Heart right ventricle (tissue), 16 donors: ENCODE data around the gene CTAGE9. TPM values are rescaled to one million over a fixed set of nuclear protein-coding genes. Genes with fewer than 3 reads are reported as not detected.
A peak's percentile ranks its signal among the peaks of the same experiment; 100 is the strongest.

Experiments used
- ATAC-seq, 8 donors: fragments of 200-7000 bp; cut with Tn5 transposase; one replicate each; pipeline ENCODE4 v1.9.1; 2020; ENCODE audit warnings: mild to moderate bottlenecking in 8 of 8, moderate library complexity in 8 of 8, moderate number of reproducible peaks in 1 of 8
- DNase-seq, 2 donors: peaks; one replicate each; pipeline ENCODE4 v3.0.0-alpha.2; 2020
- H3K27ac ChIP-seq, 10 donors: fragments of 200-600 bp; sonication (generic) in 2 of 10; one replicate each; pipeline versions ENCODE4 v1.5.0 to v1.8.0; 2020 to 2022; ENCODE audit warnings: mild to moderate bottlenecking in 3 of 10
- H3K27me3 ChIP-seq, 7 donors: fragments of 200-600 bp; one replicate each; pipeline ENCODE4 v1.8.0; 2021 to 2022; ENCODE audit warnings: mild to moderate bottlenecking in 2 of 7
- H3K36me3 ChIP-seq, 9 donors: fragments of 200-600 bp; sonication (generic) in 1 of 9; one replicate each; pipeline versions ENCODE4 v1.5.0 to v1.8.0; 2020 to 2022; ENCODE audit warnings: mild to moderate bottlenecking in 2 of 9
- H3K4me1 ChIP-seq, 9 donors: fragments of 200-600 bp; sonication (generic) in 1 of 9; one replicate each; pipeline versions ENCODE4 v1.5.0 to v1.8.0; 2020 to 2022; ENCODE audit warnings: mild to moderate bottlenecking in 4 of 9
- H3K4me3 ChIP-seq, 10 donors: fragments of 200-600 bp; sonication (generic) in 2 of 10; one replicate each; pipeline versions ENCODE4 v1.5.0 to v1.8.0; 2020 to 2022; ENCODE audit warnings: mild to moderate bottlenecking in 7 of 10, moderate library complexity in 2 of 10
- H3K9me3 ChIP-seq, 11 donors: fragments of 200-600 bp in 10 of 11; sonication (generic) in 2 of 11; one replicate each; pipeline versions ENCODE4 v1.5.0 to v1.8.0; 2013 to 2022; ENCODE audit warnings: mild to moderate bottlenecking in 2 of 11, control low read depth in 1 of 11, moderate library complexity in 1 of 11
- WGBS, 2 donors: extraction: QIAGEN DNeasy Blood & Tissue Kit; methylation state at CpG; one replicate each; pipeline ENCODE4 v1.1.7; 2013; ENCODE audit warnings: inconsistent platforms in 1 of 2; 5-methylcytosine and 5-hydroxymethylcytosine counted together
- intact Hi-C, 10 donors: fragments of 100-400 bp; cut with DNase I; formaldehyde crosslinking; loops; one replicate each; pipeline versions ENCODE4 v1.11.1 to v1.14.2; 2022
- polyA plus RNA-seq, 2 donors: library from polyadenylated mRNA; stranded (reverse); fragments of 200-250 nt; gene quantifications; one replicate each; pipeline ENCODE4 v1.2.3, GENCODE V29; 2013
- total RNA-seq, 10 donors: library from RNA; stranded (reverse); fragmentation: NEBNext Ultra II Directional in 3 of 10; extraction: Animal tissue kit (Norgen Biotek cat#: 25700) in 3 of 10; gene quantifications; one replicate each; pipeline versions ENCODE4 v1.2.1 to v1.2.4, GENCODE V29; 2021 to 2023
- TF ChIP-seq, protein P1 (sequence below), 9 donors: fragments of 200-600 bp; sonication (generic) in 2 of 9; IDR thresholded peaks; one replicate each; pipeline versions ENCODE4 v1.5.0 to v1.8.0; 2021 to 2022; ENCODE audit warnings: antibody characterized with exemption in 9 of 9, mild to moderate bottlenecking in 5 of 9, moderate library complexity in 1 of 9
- donor health status: Arrhythmogenic right ventricular cardiomyopathy.
- donor health status: ischemic (EF 13 %, LVEDD 7.1; RV severe dilation, severe dysfunction).
- donor health status: healthy with polysubstance abuse.
- donor health status: DM: no; HTN: yes; CAD: no.
- donor health status: DM: no; HTN: no; CAD: no.
- donor health status: ischemic (EF 25% LVEDD 6.9; RV normal size, moderate dysfunction).
- donor health status: ischemic (EF 25% LVEDD 5.7; RV mildly dilated, moderate dysfunction).
- donor health status: healthy.
- donor health status: DM: yes; HTN: yes; CAD: no.
- donor health status: Ischemic cardiomyopathy.
- donor health status: ischemic (EF 35%, LVEDD 5.7; RV mildly dilated, moderate dysfunction).
- donor health status: nonischemic (EF 11% LVEDD 7.7; RV severe dilation, severe dysfunction).
- donor health status: DM: yes; HTN: yes; CAD: no.
- donor health status: PGD.
- donor health status: ischemic (EF 29% LVEDD 5.4; RV normal size, mild dysfunction).
- donor health status: nonischemic (EF 23%, LVEDD 6.1; RV moderate dilation, normal function).

Gene CTAGE9
- total and polyA plus RNA-seq, 12 donors, result not detected

GRCh38 chr6:131696956-131697355 lies 13.9 kb downstream of the CTAGE9 start:
- no peak overlapping the region for H3K27ac ChIP-seq
- H3K36me3 ChIP-seq, result no peaks in the 10 kb centered on the region
- TF ChIP-seq, protein P1, sequence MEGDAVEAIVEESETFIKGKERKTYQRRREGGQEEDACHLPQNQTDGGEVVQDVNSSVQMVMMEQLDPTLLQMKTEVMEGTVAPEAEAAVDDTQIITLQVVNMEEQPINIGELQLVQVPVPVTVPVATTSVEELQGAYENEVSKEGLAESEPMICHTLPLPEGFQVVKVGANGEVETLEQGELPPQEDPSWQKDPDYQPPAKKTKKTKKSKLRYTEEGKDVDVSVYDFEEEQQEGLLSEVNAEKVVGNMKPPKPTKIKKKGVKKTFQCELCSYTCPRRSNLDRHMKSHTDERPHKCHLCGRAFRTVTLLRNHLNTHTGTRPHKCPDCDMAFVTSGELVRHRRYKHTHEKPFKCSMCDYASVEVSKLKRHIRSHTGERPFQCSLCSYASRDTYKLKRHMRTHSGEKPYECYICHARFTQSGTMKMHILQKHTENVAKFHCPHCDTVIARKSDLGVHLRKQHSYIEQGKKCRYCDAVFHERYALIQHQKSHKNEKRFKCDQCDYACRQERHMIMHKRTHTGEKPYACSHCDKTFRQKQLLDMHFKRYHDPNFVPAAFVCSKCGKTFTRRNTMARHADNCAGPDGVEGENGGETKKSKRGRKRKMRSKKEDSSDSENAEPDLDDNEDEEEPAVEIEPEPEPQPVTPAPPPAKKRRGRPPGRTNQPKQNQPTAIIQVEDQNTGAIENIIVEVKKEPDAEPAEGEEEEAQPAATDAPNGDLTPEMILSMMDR (IDR thresholded peaks at IDR 0.05), result no peak
- no peak for DNase-seq
- H3K27me3 ChIP-seq, result no peaks in the 10 kb centered on the region
- intact Hi-C loops, result loop anchor here in 6 of 10 donors (5.0 to 10.0 kb wide), 4 partner anchors 70 to 218 kb away; partner anchors contain the start of gene ENPP1 (in 1 of the 6)
- H3K4me1 ChIP-seq, result no peaks in the 10 kb centered on the region
- H3K9me3 ChIP-seq, result no peaks in the 10 kb centered on the region
- no peak for ATAC-seq
- WGBS, 2 donors, result 93 to 94% methylated on average over 7 of the region's 7 CpGs
- no peak overlapping the region for H3K4me3 ChIP-seq

DNA sequence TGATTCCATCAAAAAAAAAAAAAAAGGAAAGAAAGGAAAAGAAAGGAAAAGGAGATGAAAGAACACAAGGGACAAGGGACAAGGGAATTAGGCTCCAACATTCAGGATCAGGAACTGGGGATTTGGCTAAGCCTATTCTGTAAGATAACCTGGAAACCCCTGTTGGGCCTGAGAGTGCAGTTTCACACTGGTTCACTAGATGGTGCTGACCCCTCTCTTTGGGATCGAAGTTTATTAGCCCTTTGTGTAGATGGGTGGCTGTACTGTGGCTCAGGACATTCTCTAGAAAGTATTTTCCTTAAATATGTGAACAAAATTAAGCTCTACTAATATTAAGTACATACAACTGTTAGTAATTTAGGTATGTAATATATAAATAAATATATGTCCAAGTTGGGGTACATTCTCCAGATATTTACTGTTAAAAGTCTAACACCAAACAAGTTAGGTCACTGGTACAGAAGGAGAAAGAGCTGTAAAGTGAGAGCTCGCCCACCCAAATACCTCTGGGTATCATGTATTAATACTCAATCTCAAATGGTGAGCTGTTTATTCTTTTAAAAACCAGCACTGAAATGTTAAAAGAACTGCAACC lies 15.9 kb downstream of the CTAGE9 start:
- Histone ChIP-seq H3K4me3 (no peak overlapping the region), H3K36me3 (no peaks in the 10 kb centered on the region), H3K27me3 (no peaks in the 10 kb centered on the region), H3K4me1 (no peaks in the 10 kb centered on the region), H3K9me3 (no peaks in the 10 kb centered on the region), H3K27ac (no peak overlapping the region)
- TF ChIP-seq, protein P1 (IDR thresholded peaks at IDR 0.05), result peak; percentile 53 to 85 (median 79)
- DNase-seq (peak in 1 of 2 donors; percentile 54), ATAC-seq (peak in 7 of 8 donors; percentile 75 to 89 (median 80))
- 41 to 47% methylated on average over 2 of the region's 2 CpGs for WGBS, 2 donors
- intact Hi-C loops, result loop anchor here in 7 of 10 donors (2.0 to 10.0 kb wide), 5 partner anchors 72 to 220 kb away; partner anchors contain the start of gene ENPP1 (in 1 of the 7)

GRCh38 chr6:131693384-131693783 lies 17.4 kb downstream of the CTAGE9 start:
- peaks cover 0 to 6% (median 0%) of the 10 kb centered on the region in 11 donors for H3K9me3 ChIP-seq
- no peaks in the 10 kb centered on the region for H3K4me1 ChIP-seq
- no peaks in the 10 kb centered on the region for H3K27me3 ChIP-seq
- no peaks in the 10 kb centered on the region for H3K36me3 ChIP-seq
- DNase-seq, result no peak
- intact Hi-C loops, result loop anchor here in 4 of 10 donors (10.0 kb wide), 2 partner anchors 111 to 221 kb away; partner anchors contain the start of gene ENPP1 (in 1 of the 4)
- TF ChIP-seq, protein P1 (IDR thresholded peaks at IDR 0.05), result no peak
- WGBS, 2 donors, result 74 to 80% methylated on average over 5 of the region's 5 CpGs
- H3K27ac ChIP-seq, result no peak overlapping the region
- no peak overlapping the region for H3K4me3 ChIP-seq
- ATAC-seq, result no peak

DNA sequence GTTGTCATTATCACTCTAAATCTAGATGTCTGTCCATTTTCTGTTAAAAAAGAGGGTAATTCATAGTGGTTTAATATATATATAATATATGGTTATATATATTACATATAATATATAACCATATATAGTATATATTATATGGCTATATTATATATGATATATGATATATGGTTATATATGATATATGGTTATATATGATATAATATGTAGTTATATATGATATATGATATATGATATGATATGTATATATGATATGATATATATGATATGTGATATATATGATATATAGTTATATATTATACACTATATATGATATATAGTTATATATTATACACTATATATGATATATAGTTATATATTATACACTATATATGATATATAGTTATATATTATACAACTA lies 18.2 kb downstream of the CTAGE9 start:
- Histone ChIP-seq H3K36me3 (no peaks in the 10 kb centered on the region), H3K4me3 (no peak overlapping the region), H3K27me3 (no peaks in the 10 kb centered on the region), H3K27ac (no peak overlapping the region), H3K4me1 (no peaks in the 10 kb centered on the region), H3K9me3 (peaks cover 0 to 6% (median 0%) of the 10 kb centered on the region in 11 donors)
- intact Hi-C loops, result loop anchor here in 4 of 10 donors (10.0 kb wide), 2 partner anchors 112 to 222 kb away; partner anchors contain the start of gene ENPP1 (in 1 of the 4)
- DNase-seq, result no peak
- ATAC-seq, result no peak
- TF ChIP-seq, protein P1 (IDR thresholded peaks at IDR 0.05), result no peak
